GM12878 (cell line): ENCODE measurements around the gene CDK5R1. TPM values are rescaled to one million over a fixed set of nuclear protein-coding genes. Genes with fewer than 3 reads are reported as not detected.

Experiments used
- CBFB ChIP-seq: IDR thresholded peaks from 2 replicates; pipeline ENCODE4 v1.6.1; 2016; ENCODE audit warnings: antibody characterized with exemption, low read depth
- CBX5 ChIP-seq: sonication (generic); IDR thresholded peaks from 2 replicates; pipeline ENCODE4 v1.6.1; 2016; ENCODE audit warnings: low read depth, moderate library complexity, mild to moderate bottlenecking, inconsistent platforms
- DPF2 ChIP-seq: fragments of 450-650 bp; IDR thresholded peaks from 2 replicates; pipeline ENCODE4 v1.6.1; 2017; ENCODE audit warnings: mild to moderate bottlenecking
- GATAD2B ChIP-seq: fragments of 450-650 bp; conservative IDR thresholded peaks from 2 replicates; pipeline ENCODE4 v1.6.1; 2017; ENCODE audit warnings: low read depth, mild to moderate bottlenecking, moderate library complexity
- KDM1A ChIP-seq: fragments of 200-600 bp; sonication (generic); IDR thresholded peaks from 2 replicates; pipeline ENCODE4 v1.6.1; 2016; ENCODE audit warnings: borderline replicate concordance
- LARP7 ChIP-seq: fragments of 450-650 bp; IDR thresholded peaks from 2 replicates; pipeline ENCODE4 v1.6.1; 2017; ENCODE audit warnings: mild to moderate bottlenecking
- polyA plus RNA-seq, 11 experiments: library from polyadenylated mRNA; depleted of rRNA in 4 of 11; unstranded in 6 of 11; stranded (reverse) in 5 of 11; fragments of >200 nt; fragmentation: Nextera tagmentation in 4 of 11; fragmentation: Illumina TruSeq in 1 of 11; extraction: Ambion mirVana in 4 of 11; extraction: Trizol in 1 of 11; gene quantifications; 1 replicate in 1 of 11; 2 replicates in 10 of 11; pipeline versions ENCODE4 v1.2.1 to v1.2.3, GENCODE V29; 2011 to 2016; ENCODE audit warnings: inconsistent platforms in 2 of 11, missing spikeins in 2 of 11, low read depth in 1 of 11
- total RNA-seq, 4 experiments: library from RNA; depleted of rRNA in 3 of 4; stranded (reverse); fragments of >200 nt in 3 of 4; fragmentation: Illumina TruSeq in 1 of 4; extraction: Trizol in 1 of 4; gene quantifications; 2 replicates each; pipeline versions ENCODE4 v1.2.1 to v1.2.3, GENCODE V29; 2013 to 2021
- TF ChIP-seq, protein P1 (sequence below), 3 experiments: IDR thresholded peaks in 2 of 3; conservative IDR thresholded peaks in 1 of 3; 2 replicates each; pipeline ENCODE4 v1.5.1; 2011; ENCODE audit warnings: low read depth in 3 of 3, low read length in 3 of 3, mild to moderate bottlenecking in 3 of 3, control low read depth in 2 of 3, moderate library complexity in 2 of 3, inconsistent platforms in 1 of 3, mixed read lengths in 1 of 3; ENCODE audit not compliant: control insufficient read depth in 2 of 3, insufficient read depth in 1 of 3; ENCODE audit errors: extremely low read depth in 1 of 3
- TF ChIP-seq, protein P2 (sequence below): fragments of 450-650 bp; IDR thresholded peaks from 2 replicates; pipeline ENCODE4 v1.6.1; 2017; ENCODE audit warnings: low read depth, mild to moderate bottlenecking, moderate library complexity
- TF ChIP-seq, protein P3 (sequence below): fragments of 450-650 bp; formaldehyde crosslinking; IDR thresholded peaks from 2 replicates; pipeline ENCODE4 v1.4.0; 2020; ENCODE audit warnings: mild to moderate bottlenecking, moderate library complexity
- TF ChIP-seq, protein P4 (sequence below): fragments of 450-650 bp; IDR thresholded peaks from 2 replicates; pipeline ENCODE4 v1.6.1; 2017; ENCODE audit warnings: antibody characterized with exemption, mild to moderate bottlenecking, moderate library complexity
- TF ChIP-seq, protein P5 (sequence below): fragments of 450-650 bp; IDR thresholded peaks from 2 replicates; pipeline ENCODE4 v1.6.1; 2017; ENCODE audit warnings: mild to moderate bottlenecking, moderate library complexity
- TF ChIP-seq, protein P6 (sequence below): IDR thresholded peaks from 2 replicates; pipeline ENCODE4 v1.6.1; 2011; ENCODE audit warnings: borderline replicate concordance, low read depth, mild to moderate bottlenecking, moderate library complexity, mixed read lengths, low read length; ENCODE audit not compliant: insufficient read depth; ENCODE audit errors: extremely low read length

Gene CDK5R1
- total and polyA plus RNA-seq, 10 of the 15 experiments (the other 5 are each of a cell fraction or from before 2014, with no cell fraction given), result 1.1 to 28.3 (median 12.2) TPM

DNA sequence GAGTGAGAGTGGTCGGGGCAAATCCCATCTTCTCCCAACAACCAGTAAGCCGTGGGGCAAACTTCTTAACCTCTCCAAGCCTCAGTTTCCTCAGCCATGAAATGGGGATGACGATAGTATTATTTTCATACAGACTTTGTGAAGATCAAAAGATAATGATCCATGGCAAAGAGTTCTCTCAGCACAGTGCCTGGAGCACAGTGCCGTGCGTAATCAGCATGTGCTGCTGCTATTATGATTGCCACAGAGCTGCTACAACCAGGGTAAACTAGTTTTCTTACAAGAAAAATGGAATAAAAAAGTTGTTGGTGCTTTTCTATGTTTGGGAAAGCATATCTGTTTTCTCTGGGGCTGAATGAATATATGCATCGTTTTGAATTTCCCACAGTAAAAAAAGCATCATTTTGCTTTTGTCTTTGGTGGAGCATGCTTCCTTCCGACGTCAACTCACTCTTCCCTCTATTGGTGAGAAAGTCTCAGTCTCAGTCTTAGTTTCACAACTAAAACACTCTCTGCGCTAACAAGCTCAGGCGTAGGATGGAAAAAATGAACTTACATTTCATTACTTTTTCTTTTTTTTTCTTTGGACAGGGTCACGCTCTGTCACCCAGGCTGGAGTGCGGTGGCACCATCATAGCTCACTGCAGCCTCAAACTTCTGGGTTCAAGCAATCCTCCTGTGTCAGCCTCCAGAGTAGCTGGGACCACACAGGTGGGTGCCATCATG lies 37.2 kb downstream of the CDK5R1 start (continued):
- TF ChIP-seq, protein P1, sequence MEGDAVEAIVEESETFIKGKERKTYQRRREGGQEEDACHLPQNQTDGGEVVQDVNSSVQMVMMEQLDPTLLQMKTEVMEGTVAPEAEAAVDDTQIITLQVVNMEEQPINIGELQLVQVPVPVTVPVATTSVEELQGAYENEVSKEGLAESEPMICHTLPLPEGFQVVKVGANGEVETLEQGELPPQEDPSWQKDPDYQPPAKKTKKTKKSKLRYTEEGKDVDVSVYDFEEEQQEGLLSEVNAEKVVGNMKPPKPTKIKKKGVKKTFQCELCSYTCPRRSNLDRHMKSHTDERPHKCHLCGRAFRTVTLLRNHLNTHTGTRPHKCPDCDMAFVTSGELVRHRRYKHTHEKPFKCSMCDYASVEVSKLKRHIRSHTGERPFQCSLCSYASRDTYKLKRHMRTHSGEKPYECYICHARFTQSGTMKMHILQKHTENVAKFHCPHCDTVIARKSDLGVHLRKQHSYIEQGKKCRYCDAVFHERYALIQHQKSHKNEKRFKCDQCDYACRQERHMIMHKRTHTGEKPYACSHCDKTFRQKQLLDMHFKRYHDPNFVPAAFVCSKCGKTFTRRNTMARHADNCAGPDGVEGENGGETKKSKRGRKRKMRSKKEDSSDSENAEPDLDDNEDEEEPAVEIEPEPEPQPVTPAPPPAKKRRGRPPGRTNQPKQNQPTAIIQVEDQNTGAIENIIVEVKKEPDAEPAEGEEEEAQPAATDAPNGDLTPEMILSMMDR (IDR thresholded peaks at IDR 0.05 in 2 of 3, conservative IDR thresholded peaks at IDR 0.05 in 1 of 3; ENCODE audit: control insufficient read depth in 2 of 3, extremely low read depth in 1 of 3, insufficient read depth in 1 of 3, low read depth in 3 of 3, low read length in 3 of 3), result no peak
- TF ChIP-seq, protein P2, sequence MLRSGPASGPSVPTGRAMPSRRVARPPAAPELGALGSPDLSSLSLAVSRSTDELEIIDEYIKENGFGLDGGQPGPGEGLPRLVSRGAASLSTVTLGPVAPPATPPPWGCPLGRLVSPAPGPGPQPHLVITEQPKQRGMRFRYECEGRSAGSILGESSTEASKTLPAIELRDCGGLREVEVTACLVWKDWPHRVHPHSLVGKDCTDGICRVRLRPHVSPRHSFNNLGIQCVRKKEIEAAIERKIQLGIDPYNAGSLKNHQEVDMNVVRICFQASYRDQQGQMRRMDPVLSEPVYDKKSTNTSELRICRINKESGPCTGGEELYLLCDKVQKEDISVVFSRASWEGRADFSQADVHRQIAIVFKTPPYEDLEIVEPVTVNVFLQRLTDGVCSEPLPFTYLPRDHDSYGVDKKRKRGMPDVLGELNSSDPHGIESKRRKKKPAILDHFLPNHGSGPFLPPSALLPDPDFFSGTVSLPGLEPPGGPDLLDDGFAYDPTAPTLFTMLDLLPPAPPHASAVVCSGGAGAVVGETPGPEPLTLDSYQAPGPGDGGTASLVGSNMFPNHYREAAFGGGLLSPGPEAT, result peak; percentile 81; the same call in 1 of the 2 replicates
- TF ChIP-seq GATAD2B (peak; percentile 87; the same call in 1 of the 2 replicates), CBX5 (peak; percentile 78; the same call in 1 of the 2 replicates), KDM1A (no peak; the same call in 1 of the 2 replicates), DPF2 (peak; percentile 55; the same call in 1 of the 2 replicates), LARP7 (no peak), CBFB (no peak; the same call in 1 of the 2 replicates)
- TF ChIP-seq, protein P3, sequence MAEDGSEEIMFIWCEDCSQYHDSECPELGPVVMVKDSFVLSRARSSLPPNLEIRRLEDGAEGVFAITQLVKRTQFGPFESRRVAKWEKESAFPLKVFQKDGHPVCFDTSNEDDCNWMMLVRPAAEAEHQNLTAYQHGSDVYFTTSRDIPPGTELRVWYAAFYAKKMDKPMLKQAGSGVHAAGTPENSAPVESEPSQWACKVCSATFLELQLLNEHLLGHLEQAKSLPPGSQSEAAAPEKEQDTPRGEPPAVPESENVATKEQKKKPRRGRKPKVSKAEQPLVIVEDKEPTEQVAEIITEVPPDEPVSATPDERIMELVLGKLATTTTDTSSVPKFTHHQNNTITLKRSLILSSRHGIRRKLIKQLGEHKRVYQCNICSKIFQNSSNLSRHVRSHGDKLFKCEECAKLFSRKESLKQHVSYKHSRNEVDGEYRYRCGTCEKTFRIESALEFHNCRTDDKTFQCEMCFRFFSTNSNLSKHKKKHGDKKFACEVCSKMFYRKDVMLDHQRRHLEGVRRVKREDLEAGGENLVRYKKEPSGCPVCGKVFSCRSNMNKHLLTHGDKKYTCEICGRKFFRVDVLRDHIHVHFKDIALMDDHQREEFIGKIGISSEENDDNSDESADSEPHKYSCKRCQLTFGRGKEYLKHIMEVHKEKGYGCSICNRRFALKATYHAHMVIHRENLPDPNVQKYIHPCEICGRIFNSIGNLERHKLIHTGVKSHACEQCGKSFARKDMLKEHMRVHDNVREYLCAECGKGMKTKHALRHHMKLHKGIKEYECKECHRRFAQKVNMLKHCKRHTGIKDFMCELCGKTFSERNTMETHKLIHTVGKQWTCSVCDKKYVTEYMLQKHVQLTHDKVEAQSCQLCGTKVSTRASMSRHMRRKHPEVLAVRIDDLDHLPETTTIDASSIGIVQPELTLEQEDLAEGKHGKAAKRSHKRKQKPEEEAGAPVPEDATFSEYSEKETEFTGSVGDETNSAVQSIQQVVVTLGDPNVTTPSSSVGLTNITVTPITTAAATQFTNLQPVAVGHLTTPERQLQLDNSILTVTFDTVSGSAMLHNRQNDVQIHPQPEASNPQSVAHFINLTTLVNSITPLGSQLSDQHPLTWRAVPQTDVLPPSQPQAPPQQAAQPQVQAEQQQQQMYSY (CRISPR knock-in tag), result 0 out of 2 replicates have a peak, but pooled peaks have one; percentile 34
- TF ChIP-seq, protein P4, sequence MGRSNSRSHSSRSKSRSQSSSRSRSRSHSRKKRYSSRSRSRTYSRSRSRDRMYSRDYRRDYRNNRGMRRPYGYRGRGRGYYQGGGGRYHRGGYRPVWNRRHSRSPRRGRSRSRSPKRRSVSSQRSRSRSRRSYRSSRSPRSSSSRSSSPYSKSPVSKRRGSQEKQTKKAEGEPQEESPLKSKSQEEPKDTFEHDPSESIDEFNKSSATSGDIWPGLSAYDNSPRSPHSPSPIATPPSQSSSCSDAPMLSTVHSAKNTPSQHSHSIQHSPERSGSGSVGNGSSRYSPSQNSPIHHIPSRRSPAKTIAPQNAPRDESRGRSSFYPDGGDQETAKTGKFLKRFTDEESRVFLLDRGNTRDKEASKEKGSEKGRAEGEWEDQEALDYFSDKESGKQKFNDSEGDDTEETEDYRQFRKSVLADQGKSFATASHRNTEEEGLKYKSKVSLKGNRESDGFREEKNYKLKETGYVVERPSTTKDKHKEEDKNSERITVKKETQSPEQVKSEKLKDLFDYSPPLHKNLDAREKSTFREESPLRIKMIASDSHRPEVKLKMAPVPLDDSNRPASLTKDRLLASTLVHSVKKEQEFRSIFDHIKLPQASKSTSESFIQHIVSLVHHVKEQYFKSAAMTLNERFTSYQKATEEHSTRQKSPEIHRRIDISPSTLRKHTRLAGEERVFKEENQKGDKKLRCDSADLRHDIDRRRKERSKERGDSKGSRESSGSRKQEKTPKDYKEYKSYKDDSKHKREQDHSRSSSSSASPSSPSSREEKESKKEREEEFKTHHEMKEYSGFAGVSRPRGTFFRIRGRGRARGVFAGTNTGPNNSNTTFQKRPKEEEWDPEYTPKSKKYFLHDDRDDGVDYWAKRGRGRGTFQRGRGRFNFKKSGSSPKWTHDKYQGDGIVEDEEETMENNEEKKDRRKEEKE, result no peak
- TF ChIP-seq, protein P5, sequence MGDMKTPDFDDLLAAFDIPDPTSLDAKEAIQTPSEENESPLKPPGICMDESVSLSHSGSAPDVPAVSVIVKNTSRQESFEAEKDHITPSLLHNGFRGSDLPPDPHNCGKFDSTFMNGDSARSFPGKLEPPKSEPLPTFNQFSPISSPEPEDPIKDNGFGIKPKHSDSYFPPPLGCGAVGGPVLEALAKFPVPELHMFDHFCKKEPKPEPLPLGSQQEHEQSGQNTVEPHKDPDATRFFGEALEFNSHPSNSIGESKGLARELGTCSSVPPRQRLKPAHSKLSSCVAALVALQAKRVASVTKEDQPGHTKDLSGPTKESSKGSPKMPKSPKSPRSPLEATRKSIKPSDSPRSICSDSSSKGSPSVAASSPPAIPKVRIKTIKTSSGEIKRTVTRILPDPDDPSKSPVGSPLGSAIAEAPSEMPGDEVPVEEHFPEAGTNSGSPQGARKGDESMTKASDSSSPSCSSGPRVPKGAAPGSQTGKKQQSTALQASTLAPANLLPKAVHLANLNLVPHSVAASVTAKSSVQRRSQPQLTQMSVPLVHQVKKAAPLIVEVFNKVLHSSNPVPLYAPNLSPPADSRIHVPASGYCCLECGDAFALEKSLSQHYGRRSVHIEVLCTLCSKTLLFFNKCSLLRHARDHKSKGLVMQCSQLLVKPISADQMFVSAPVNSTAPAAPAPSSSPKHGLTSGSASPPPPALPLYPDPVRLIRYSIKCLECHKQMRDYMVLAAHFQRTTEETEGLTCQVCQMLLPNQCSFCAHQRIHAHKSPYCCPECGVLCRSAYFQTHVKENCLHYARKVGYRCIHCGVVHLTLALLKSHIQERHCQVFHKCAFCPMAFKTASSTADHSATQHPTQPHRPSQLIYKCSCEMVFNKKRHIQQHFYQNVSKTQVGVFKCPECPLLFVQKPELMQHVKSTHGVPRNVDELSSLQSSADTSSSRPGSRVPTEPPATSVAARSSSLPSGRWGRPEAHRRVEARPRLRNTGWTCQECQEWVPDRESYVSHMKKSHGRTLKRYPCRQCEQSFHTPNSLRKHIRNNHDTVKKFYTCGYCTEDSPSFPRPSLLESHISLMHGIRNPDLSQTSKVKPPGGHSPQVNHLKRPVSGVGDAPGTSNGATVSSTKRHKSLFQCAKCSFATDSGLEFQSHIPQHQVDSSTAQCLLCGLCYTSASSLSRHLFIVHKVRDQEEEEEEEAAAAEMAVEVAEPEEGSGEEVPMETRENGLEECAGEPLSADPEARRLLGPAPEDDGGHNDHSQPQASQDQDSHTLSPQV, result no peak
- TF ChIP-seq, protein P6, sequence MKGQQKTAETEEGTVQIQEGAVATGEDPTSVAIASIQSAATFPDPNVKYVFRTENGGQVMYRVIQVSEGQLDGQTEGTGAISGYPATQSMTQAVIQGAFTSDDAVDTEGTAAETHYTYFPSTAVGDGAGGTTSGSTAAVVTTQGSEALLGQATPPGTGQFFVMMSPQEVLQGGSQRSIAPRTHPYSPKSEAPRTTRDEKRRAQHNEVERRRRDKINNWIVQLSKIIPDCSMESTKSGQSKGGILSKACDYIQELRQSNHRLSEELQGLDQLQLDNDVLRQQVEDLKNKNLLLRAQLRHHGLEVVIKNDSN, result no peak
